Activated CD4-positive, CD25-positive, alpha-beta regulatory T cell treated with anti-CD3 and anti-CD28 coated beads, Interleukin-2, amount 50 U/mL, for 24 hours (primary cell): Measurements from ENCODE around the gene LPP.
"Not testable (repeated sequence)": the region's sequence is repeated elsewhere in the genome, so short reads cannot be mapped to it uniquely, and the experiment has no call there.

Experiments used
- ATAC-seq, 2 donors: fragments of 150-1000 bp; cut with Tn5 transposase; one replicate each; pipeline ENCODE4 v1.10.0; 2021; ENCODE audit warnings: mild to moderate bottlenecking in 1 of 2, moderate library complexity in 1 of 2

The LPP gene

DNA sequence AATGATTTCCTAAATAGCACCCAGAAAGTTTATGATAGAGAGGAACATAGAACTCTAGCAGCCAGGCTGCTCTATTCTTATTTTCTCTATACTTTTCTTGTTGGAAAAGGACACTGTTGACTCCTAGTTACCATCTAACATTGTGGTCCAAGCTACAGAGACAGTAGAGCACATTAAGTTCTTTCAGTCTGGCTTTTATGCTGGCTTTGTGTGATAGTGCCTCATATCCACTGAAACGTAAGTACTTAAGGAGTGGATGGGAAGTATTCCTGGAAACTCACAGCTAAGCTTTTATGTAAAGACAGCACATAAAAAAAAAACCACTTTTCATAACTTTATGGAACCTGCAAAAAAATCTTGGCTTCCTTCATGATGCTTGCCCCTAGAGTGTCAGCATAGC, 537.7 kb downstream of the LPP start:
- ATAC-seq, result no peak

DNA sequence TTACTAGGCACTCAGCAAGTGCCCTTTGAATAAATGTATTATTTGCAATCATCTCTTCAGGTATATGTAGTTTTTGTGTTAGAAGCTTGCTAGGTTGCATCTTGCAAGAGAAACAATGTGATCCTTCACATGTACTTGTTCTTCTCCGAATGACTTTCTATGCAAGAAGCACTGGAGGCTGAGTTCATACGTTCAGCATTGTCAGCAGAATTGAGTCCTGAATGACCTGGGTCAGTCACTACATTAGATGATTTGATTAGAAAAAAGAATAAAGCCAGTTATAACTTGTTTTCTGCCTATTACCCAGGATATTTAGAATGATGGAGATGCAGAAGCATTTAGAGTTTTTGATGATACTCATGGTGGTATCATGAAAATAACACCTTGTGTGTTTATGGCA, 538.7 kb downstream of the LPP start:
- ATAC-seq, result no peak

DNA sequence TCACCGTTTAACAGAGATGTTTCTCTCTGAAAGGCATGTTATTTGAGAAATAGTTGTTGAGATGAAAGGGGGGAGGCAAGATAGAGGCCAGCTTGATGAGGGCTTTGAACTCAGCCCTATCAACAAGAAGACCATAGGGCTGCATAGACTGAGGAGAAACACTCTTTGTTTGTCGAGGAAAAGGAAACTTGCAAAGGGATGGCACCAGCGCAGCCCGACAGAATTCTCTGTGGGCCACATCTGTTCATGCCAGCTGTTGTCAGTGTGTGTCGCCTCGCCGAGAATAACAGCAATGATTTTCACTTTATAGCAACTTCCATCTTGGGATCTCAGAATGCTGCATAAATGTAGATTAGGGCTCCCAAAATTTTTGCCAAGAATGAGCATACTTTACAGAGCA, 539.5 kb downstream of the LPP start:
- ATAC-seq, result no peak

DNA sequence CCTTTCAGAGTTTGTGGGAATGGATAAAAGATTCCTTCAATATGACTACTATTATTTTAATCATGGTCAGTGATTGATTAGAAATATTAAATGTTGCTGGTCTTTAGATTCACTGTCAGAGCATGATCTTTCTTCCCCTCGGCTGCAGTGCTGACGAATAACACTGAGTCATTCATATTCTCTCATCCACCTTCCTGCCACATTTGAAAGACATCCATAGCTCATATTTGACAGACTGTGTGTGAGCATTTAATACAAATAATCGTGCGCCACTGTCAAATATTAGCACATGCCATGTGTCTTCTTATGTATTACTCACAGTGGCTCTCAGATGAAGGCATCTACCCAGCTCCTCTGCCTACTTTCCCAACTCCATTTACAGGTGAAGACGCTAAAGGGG, 541.3 kb downstream of the LPP start:
- ATAC-seq, result no peak

DNA sequence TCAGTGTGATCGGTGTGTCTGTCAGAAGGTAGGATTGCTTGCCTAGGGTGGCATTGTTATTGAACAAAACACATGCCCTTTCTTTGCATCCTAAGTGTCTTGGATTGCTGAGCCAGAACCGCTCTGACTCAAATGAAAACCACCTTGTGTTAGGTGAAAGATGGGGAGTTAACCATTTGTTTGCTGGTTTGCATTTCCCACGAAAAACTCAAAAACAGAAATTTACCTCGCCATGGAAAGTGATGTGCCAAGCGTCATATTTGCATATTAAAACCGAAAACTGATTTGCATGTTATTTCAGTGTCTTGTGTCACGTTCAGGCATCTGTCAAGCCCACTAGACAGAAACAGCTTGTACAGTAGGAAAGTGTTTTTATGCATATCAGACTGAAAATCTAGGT, 543.2 kb downstream of the LPP start:
- ATAC-seq, result peak in 1 of 2 donors; percentile 19

DNA sequence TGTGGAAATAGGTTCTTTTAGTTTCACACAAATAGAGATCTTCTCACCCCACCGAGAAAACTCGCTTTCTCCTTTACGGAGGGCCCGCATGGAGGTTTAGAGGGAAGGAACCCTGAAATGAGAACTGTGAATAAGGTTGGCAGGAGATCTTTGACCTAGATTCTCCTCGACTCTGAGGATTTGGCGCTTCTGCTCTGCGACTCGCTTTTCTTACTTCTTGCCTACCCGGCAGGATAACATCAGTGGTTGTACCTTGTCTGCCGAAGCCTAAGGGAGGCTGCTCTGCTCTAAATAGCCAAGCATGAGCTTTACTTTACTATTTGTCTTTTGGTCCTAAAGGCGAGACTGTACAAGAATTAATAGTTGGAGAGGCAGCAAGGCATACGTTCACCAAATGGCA, 544.5 kb downstream of the LPP start:
- ATAC-seq, result no peak

DNA sequence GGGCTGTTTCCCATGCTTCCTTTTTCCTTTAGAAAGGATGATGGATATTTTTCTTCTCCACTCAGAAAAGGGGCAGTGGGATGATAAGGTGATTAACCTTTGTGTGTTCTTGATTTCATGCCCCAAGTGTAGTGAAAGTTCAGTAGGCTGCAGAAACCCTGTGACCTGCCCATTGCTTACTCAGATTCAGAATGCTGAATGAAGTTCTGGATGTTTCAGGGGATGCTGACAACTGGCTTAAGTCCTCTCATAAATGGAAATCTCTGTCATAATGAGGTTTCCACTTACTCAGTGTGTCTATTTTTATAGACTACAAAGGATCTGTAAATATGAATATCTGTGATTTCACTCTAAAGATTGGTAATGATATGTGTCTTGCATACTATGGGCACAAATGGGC, 546.5 kb downstream of the LPP start:
- ATAC-seq, result peak; percentile 80 to 83

DNA sequence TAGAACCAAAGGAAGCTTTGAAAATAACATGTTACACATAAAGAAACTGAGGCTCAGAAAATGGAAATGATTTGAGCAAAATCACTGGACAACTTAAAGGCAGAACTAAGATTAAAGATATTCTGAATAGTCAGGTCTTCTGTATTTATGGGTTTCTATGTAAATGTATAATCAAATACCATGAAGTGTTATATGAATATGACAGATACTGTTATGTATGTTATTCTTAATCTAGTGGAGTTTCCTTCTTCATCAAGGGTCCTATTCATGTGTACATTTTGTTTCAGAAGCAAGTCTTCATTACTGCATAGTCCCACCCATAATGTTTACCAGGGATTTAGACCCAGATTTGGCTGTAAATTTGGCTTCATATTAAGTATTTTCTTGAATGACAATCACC, 547.0 kb downstream of the LPP start:
- peak; percentile 36 to 62 for ATAC-seq

DNA sequence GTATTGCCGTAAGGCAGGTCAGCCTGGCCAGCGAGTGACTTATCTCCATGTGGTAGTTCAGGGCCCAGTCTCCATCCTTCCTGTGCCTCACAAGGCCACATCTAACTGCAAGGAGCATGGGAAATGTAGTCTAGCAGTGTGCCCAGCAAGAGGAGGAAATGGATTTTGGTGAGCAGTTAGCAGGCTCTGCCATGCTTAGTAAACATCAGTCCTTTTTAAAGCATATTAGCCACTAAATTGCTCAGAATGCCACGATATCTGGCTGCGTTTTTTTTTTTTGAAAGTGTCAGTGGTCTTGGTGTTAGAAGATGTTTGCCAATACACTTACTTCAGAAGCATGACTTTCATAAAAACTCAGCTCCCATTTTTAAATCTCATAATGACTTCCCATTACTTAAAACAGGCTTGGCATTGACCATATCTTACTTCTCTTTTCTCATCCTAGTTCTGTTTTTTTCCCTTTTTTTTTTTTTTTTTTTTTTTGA, 547.6 kb downstream of the LPP start:
- no peak for ATAC-seq

DNA sequence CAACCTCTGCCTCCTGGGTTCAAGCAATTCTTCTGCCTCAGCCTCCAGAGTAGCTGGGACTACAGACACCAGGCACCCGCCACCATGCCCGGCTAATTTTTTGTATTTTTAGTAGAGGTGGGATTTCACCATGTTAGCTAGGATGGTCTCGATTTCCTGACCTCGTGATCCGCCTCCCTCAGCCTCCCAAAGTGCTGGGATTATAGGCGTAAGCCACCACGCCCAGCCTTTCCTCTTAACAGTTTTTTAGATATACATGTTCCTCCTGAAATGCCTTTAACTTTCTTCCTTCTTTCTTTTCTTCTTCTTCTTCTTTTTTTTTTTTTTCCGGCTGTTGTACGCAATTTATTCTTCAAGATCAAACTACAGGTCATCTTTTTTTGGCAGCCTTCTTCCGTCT, 548.1 kb downstream of the LPP start:
- not testable (repeated sequence) for ATAC-seq

DNA sequence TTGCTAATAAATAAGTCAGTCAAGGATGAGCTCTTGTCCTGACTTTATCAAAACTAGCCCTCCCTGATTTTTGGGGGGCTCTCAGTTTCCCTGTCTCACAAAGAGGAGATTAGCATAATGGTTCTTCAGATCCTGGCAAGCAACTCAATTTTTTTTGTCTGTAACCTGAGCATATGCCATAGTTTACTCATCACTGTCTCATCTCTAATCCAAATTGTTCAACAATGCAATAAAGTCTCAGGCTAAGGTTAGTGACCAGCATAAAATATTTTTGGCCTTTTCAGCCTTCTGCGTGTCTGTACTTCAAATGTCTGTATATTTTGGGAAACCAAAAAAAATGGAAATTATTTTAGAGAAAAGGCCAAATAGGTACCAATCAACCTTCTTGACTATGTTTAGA, 552.2 kb downstream of the LPP start:
- no peak for ATAC-seq

DNA sequence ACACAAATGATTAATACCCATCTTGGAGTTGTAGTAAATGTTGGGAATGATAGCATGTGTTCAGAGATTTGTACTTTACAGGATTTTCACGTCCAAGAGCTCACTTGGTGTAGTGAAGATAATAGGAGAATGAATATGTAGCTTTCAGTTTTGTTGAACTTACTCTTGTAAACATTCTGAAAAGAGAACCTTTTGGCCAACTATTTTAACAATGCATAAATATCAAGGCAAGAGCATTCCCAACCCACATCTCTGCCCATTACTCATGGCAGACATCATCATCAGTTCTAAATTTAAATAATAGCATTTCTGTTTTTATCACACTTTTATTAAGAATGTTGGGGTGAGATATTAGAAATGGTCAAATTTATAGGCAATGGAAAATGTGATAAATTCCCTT, 552.6 kb downstream of the LPP start:
- no peak for ATAC-seq

DNA sequence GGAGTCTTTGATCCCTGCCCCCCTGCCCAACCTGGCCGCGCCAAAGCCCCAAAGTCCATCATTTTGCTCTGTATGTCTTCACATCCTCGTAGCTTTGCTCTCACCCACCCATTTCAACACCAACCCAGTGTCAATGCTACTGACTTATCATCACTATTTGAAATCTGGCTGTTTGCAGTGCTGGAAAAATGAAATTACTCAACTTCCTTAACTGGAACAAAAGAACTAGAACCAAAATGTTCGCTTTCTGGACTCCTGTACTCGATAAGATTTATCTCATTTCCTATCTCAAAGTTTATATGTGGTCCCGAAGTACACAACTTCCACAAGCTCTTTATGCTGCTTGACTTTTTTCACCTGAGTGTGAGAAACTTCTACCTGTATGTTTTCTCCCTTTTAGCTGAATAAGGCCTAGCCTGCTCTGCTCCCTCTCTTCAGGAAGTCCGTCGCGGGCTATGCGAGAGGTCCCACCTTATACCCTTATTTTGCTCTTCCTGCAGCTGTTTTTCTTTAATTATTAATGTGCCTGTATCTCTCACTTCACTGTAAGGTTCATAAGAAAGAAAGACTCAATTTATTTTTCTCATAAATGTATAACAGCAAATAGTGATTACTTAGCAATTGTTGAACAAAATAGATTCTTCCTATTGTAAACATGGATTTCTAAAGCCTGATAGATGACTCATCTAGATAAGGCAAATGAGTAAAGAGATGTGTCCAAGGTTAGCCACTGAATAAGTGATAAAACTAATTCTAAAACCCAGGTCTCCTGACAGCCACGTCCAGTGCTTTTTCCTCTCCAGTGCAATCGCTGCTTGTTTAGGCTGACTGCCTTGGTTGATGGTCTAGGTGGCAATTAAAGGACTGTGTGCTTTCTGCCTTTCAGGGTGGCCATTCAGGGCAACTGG, 553.7 kb downstream of the LPP start:
- no peak for ATAC-seq

DNA sequence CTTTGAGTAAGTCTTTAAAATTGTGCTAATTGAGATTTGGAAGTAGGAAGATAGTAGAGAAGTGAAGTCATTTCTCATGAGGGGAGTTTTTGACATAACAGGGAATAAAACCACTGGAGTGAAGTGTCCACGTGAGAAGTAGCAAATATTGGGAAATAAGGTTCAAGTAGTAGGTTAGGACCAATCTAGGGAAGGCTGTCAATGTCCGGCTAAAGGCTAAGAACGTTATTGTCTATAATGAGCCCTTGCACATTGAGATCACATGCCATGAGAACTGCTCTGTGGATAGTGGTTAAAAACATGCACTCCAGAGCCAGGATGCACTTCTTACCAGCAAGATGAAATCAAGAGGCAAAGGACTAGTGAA, 557.9 kb downstream of the LPP start:
- ATAC-seq, result no peak

DNA sequence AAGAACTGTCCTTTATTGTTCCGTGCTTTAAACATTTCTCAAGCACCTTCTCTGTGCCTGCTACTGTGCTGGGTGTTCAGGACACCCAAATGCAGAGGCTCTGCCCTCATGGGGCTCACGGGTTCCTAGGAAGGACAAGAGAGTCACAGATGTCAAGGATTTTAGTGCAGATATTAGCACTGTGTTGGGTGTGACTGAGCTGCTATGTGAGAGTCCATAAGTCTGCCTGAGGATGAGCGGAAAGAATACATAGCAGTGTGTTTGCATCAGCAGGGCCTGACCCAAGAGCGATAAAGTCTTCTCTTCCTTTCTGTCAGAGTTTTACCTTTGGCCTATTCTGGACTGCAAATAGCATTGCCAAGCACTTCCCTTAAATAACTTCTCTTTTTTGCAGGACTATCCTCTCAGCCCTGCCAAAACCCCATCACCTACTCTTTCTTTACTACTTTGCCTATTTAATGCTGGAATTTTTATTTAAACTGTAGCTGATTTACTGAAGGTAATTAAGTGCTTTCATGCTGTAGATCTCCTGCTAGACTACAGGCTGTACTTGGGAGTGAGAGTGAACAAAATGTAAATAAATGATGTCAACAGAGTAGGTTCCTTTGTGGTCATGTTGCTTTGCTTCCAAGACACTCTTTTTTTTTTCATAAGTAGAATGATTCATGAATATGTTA, 558.4 kb downstream of the LPP start:
- ATAC-seq, result no peak

DNA sequence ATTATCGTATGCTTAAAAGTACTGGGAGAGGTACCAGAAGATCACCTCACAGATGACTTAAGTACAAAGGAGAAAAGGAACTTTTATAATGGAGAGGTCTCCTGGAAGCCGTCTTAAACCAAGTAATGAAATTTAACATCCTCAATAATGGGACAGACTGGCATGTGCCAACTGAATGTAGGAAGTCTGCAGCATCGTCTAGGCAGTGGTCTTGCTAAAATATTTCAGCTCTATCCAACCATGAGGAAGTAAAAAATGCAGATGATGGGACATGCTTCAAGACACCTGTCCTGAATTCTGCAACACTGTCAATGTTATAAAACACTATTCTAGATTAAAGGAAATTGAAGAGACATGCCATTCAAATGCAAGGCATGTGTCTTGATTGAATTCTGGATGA, 559.0 kb downstream of the LPP start:
- ATAC-seq, result no peak

DNA sequence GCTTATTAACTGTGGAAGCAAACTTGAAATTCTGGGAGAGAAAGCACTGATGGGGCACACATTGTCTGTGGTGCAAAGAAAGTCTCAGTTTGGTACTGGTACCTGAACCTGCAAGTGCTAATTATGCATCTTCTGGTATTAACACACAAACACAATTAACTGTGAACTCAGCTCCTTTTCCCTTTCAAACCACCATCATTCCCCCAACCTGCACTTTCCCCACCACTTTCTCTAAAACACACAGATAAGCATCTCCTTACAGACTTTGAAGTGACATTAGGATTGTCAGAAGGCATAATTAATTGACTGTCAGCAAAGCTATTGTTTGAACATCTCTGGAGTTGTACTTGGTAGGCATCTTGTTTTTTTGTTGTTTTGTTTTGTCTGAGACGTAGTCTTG, 565.6 kb downstream of the LPP start:
- no peak for ATAC-seq

DNA sequence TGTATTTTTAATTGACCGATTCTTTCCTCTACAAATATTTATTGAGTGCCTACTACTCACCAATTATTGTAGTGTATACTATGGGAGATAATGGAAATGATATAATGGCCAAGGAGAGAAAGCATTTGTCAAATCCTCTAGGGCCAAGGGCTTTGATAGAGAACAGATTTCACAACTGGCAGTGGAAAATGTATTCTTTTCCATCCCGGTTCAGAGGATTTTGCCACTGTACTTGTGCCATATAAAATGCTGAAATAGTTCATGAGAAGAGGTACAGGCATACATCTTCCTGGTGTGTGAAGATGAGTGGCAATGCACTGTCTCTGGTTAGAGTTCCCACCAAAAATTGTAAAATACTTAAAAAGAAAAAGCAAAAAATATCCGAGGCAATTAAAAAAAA, 566.3 kb downstream of the LPP start:
- no peak for ATAC-seq

DNA sequence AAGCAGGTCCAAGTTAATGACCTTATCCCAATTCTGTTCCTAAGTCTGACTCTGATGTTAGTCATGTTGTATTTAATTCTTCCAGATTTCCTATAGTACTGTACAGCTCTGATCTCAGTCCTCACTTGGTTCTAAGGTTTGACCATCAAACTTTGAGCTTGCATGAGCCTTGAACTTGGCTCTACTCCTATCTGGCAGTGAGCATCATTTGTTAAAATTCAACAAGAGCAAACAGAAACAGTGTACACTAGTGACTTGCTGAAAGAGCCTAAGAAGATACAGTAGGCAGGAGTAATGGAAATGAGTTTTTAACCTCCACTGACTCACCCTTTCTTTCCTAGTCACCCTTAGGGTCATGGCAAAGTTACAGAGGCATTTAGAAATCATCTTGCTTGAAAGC, 566.7 kb downstream of the LPP start:
- peak in 1 of 2 donors; percentile 60 for ATAC-seq

DNA sequence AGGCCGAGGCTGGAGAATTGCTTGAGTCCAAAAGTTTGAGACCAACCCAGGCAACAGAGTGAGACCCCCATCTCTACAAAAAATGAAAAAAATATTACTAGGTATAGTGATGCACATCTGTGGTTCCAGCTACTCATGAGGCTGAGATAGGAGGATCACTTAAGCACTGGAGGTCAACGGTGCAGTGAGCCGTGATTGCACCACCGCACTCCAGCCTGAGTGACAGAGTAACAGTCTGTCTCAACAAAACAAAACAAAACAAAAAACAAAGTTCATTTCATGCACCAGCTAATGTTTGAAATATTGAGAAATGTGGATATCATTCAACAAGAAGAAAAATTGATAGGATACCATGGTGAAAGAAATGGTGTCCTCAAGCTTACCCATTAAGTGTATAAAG, 567.4 kb downstream of the LPP start:
- ATAC-seq, result no peak

DNA sequence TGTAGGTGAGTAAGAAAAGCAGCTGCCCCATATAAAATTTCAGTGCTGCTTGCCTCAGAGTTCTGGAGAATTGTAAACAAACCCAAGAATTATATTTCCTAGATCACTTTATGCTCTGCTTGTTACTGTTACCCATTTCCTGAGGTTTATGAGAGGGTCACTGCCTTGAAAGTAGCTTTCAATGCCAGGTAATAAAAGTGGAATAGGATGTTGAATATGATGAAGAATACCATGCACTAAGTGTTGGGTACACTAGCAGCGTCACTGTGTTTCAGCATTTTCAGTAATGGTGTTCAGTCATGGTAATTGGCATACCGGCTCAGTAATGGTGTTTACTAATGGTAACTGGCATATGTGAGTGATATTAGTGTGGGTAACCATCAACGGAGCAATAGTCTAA, 568.0 kb downstream of the LPP start:
- ATAC-seq, result no peak

DNA sequence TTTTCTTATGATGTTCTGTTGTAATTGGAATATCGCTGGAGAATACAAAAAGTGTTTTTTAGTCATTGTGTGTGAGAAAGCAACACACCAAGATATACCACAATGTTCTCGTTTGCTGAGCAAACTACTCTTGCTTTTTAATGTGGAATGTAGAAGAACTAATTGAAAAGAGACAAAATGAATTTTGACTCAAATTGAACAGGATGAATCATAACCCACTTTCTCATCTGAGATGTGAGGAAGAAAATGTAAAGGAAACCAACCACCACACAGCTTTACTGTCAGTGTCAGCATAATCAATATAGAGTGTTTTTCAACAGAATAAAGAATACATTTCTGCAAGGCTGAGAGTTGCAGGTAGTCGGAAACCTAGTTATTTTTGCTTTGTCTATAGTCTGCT, 569.0 kb downstream of the LPP start:
- ATAC-seq, result peak; percentile 67 to 79

DNA sequence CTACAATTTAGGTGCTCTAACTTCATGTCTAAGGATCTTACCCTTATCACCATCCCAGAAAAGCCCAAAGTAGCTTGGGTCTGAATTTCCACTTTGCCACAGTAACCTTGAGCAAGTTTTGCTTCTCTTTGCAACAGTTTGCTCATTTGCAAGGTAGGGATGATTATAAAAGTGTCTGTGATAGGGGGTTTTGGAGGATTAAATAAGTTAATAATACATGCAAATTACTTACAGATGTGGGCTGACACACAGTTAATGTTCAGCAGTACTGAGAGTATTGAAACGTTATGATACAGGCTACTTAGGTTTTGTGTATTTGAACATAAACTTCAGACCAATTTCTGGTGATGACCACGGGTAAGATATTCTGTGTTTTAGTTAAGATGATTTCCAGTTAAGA, 573.1 kb downstream of the LPP start:
- no peak for ATAC-seq

DNA sequence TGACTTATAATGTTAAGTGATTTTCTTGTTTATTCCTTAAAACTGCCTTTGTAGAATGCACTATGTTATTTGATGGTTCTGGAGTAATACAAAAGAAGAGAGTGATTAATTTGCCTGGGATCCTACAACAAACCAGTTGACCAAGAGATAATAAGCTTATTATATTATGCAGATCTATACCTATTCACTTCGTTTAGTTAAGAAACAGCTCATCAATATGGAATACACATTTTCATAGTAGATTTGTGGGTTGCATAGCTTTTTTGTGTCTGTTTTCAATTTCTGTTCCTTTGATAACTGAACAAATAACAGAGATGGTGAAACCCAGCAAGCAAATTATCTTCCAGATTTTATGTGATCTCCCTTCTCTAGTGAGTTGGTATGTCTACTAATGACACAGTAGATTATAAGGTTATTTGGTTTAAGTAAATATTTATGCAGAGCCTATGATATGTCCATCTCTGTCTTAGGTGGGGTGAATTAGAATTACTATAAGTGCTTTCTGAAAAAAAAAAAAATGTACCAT, 574.5 kb downstream of the LPP start:
- ATAC-seq, result peak; percentile 41 to 55
